B cell (primary cell): ENCODE measurements around the gene AKAP6. TPM values are rescaled to one million over a fixed set of nuclear protein-coding genes. Genes with fewer than 3 reads are reported as not detected.

Experiments
- ATAC-seq: fragments of 200-7000 bp; cut with Tn5 transposase; one replicate; pipeline ENCODE4 v1.10.0; 2021; ENCODE audit warnings: low read depth, mild to moderate bottlenecking, moderate number of reproducible peaks, moderate library complexity
- CTCF ChIA-PET: fragments of 350-600 bp; sonication (Branson Sonifier 250); formaldehyde crosslinking; loops from one replicate; lab custom pipeline; 2021; ENCODE audit warnings: antibody characterized with exemption, inconsistent platforms; lab: Charles Lee
- POLR2A ChIA-PET: fragments of 350-600 bp; sonication (Branson Sonifier 250); formaldehyde crosslinking; loops from one replicate; lab custom pipeline; 2021; ENCODE audit warnings: antibody characterized with exemption; lab: Charles Lee
- DNase-seq: peaks from one replicate; pipeline ENCODE4 v3.0.0; 2013
- H2AFZ ChIP-seq: 2 replicates; pipeline ENCODE4 v1.6.1; 2012; ENCODE audit warnings: mild to moderate bottlenecking, low read depth, low read length; ENCODE audit not compliant: insufficient read depth, poor library complexity, severe bottlenecking
- H3K27ac ChIP-seq, 2 donors: 1 replicate in 1 of 2; 2 replicates in 1 of 2; pipeline ENCODE4 v1.5.1; 2012 to 2013; ENCODE audit warnings: low read length in 2 of 2, mild to moderate bottlenecking in 2 of 2, moderate library complexity in 1 of 2
- H3K27me3 ChIP-seq, 4 experiments: fragments of 200-600 bp in 1 of 4; sonication (generic) in 1 of 4; replicated peaks in 1 of 4; 1 replicate in 2 of 4; 2 replicates in 2 of 4; pipeline versions ENCODE4 v1.6.1 to v1.7.0; 2013 to 2016; ENCODE audit warnings: low read length in 3 of 4, mild to moderate bottlenecking in 2 of 4, mixed read lengths in 1 of 4, moderate library complexity in 1 of 4; ENCODE audit not compliant: insufficient read depth in 4 of 4, control insufficient read depth in 3 of 4; ENCODE audit errors: control extremely low read depth in 1 of 4
- H3K36me3 ChIP-seq, 2 experiments: replicated peaks in 1 of 2; 1 replicate in 1 of 2; 2 replicates in 1 of 2; pipeline versions ENCODE4 v1.6.1 to v1.7.1; 2013; ENCODE audit warnings: low read length in 1 of 2; ENCODE audit not compliant: insufficient read depth in 2 of 2, control insufficient read depth in 1 of 2; ENCODE audit errors: control extremely low read depth in 1 of 2, extremely low read depth in 1 of 2
- H3K4me1 ChIP-seq, 2 donors: fragments of 200-600 bp in 1 of 2; sonication (generic) in 1 of 2; 1 replicate in 1 of 2; 2 replicates in 1 of 2; pipeline versions ENCODE4 v1.5.1 to v1.6.1; 2013 to 2017; ENCODE audit warnings: low read length in 2 of 2; ENCODE audit not compliant: control insufficient read depth in 2 of 2, insufficient read depth in 2 of 2
- H3K4me2 ChIP-seq: replicated peaks from 2 replicates; pipeline ENCODE3; 2012; ENCODE audit warnings: mild to moderate bottlenecking, low read depth, low read length; ENCODE audit not compliant: poor library complexity, severe bottlenecking
- H3K4me3 ChIP-seq, 5 experiments: fragments of 200-600 bp in 1 of 5; sonication (generic) in 1 of 5; 1 replicate in 3 of 5; 2 replicates in 2 of 5; pipeline versions ENCODE4 v1.5.1 to v1.7.0; 2011 to 2016; ENCODE audit warnings: low read length in 4 of 5, mild to moderate bottlenecking in 4 of 5, low read depth in 2 of 5, control low read depth in 1 of 5, moderate library complexity in 1 of 5; ENCODE audit not compliant: insufficient read depth in 1 of 5; ENCODE audit errors: control extremely low read depth in 1 of 5, extremely low read depth in 1 of 5
- H3K79me2 ChIP-seq: fragments of 200-600 bp; sonication (generic); one replicate; pipeline ENCODE4 v1.6.0; 2016; ENCODE audit warnings: low read length; ENCODE audit not compliant: control insufficient read depth, insufficient read depth
- H3K9ac ChIP-seq: fragments of 200-600 bp; sonication (generic); 2 replicates; pipeline ENCODE4 v1.6.1; 2017; ENCODE audit warnings: mild to moderate bottlenecking, low read length, moderate library complexity
- H3K9me3 ChIP-seq, 3 donors: one replicate each; pipeline versions ENCODE4 v1.6.1 to v1.7.1; 2013; ENCODE audit warnings: low read length in 2 of 3; ENCODE audit not compliant: control insufficient read depth in 2 of 3, insufficient read depth in 1 of 3; ENCODE audit errors: control extremely low read depth in 1 of 3
- H4K20me1 ChIP-seq: 2 replicates; pipeline ENCODE4 v1.6.0; 2012; ENCODE audit warnings: mild to moderate bottlenecking, low read length; ENCODE audit not compliant: insufficient read depth, control insufficient read depth, poor library complexity, severe bottlenecking
- H3K27ac Mint-ChIP-seq: one replicate; pipeline ENCODE4 v1.8.0; 2021; ENCODE audit warnings: mixed read lengths
- H3K27me3 Mint-ChIP-seq: one replicate; pipeline ENCODE4 v1.8.0; 2021; ENCODE audit warnings: mixed read lengths
- H3K4me1 Mint-ChIP-seq: one replicate; pipeline ENCODE4 v1.8.0; 2021; ENCODE audit warnings: mixed read lengths
- H3K4me3 Mint-ChIP-seq: one replicate; pipeline ENCODE4 v1.8.0; 2021; ENCODE audit warnings: mixed read lengths
- H3K9me3 Mint-ChIP-seq: one replicate; pipeline ENCODE4 v1.8.0; 2022; ENCODE audit warnings: mixed read lengths; ENCODE audit not compliant: insufficient read depth
- CTCF ChIP-seq: fragments of 200-600 bp; IDR thresholded peaks from one replicate; pipeline ENCODE4 v1.8.0; 2022; ENCODE audit warnings: antibody characterized with exemption, mild to moderate bottlenecking
- EZH2 ChIP-seq: IDR thresholded peaks from 2 replicates; pipeline ENCODE4 v1.6.1; 2012; ENCODE audit warnings: borderline replicate concordance, low read depth, mild to moderate bottlenecking, moderate library complexity, low read length; ENCODE audit not compliant: insufficient read depth, poor library complexity, severe bottlenecking
- WGBS: methylation state at CpG from one replicate; pipeline ENCODE4 v1.1.5; 2013; ENCODE audit warnings: missing lambda C conversion rate; ENCODE audit not compliant: insufficient coverage; 5-methylcytosine and 5-hydroxymethylcytosine counted together
- intact Hi-C: fragments of 100-400 bp; cut with micrococcal nuclease; formaldehyde crosslinking; loops from one replicate; pipeline ENCODE4 v1.10.0; 2022
- polyA plus RNA-seq: library from polyadenylated mRNA; depleted of rRNA; stranded (reverse); fragments of >200 nt; gene quantifications from 2 replicates; pipeline ENCODE4 v1.2.3, GENCODE V29; 2012
- total RNA-seq, 2 donors: library from RNA; stranded (reverse); fragments of 120-200 nt in 1 of 2; gene quantifications; 1 replicate in 1 of 2; 2 replicates in 1 of 2; pipeline versions ENCODE4 v1.2.3 to v1.2.4, GENCODE V29; 2013 to 2022

AKAP6 gene
- total and polyA plus RNA-seq, 2 donors (not counting 1 experiment from before 2014, with no cell fraction given) = 1.4 to 2.8 TPM

- H3K4me1 ChIP-seq = no peaks in the 10 kb centered on the region
- intact Hi-C loops = no loop called here
- no peaks in the 10 kb centered on the region for H3K79me2 ChIP-seq
- H3K27ac ChIP-seq = no peak overlapping the region
- Mint-ChIP-seq H3K27me3 (peaks cover 2% of the 10 kb centered on the region), H3K9me3 (peaks cover 2% of the 10 kb centered on the region), H3K4me1 (no peaks in the 10 kb centered on the region), H3K4me3 (no peak overlapping the region), H3K27ac (no peak overlapping the region)
- H2AFZ ChIP-seq = no peak overlapping the region
- peaks cover 0 to 1% (median 1%) of the 10 kb centered on the region in 3 donors for H3K9me3 ChIP-seq
- ATAC-seq = no peak
- no peaks in the 10 kb centered on the region for H3K27me3 ChIP-seq
- no peak for TF ChIP-seq CTCF
- TF ChIP-seq EZH2 = no peak
- no peaks in the 10 kb centered on the region for H3K36me3 ChIP-seq
- WGBS = 92% methylated on average over 2 of the region's 4 CpGs
- no peak overlapping the region for H3K9ac ChIP-seq
- no peak overlapping the region for H3K4me3 ChIP-seq
- ChIA-PET CTCF (no interaction called here), POLR2A (no interaction called here)
- no peak overlapping the region for H3K4me2 ChIP-seq
- H4K20me1 ChIP-seq = no peaks in the 10 kb centered on the region
- no peak for DNase-seq
Observed at GRCh38 chr14:32417956-32418552, 89.0 kb downstream of the AKAP6 start.

- H3K4me3 Mint-ChIP-seq = no peak overlapping the region
- peaks cover 2% of the 10 kb centered on the region for H3K9me3 Mint-ChIP-seq
- no peaks in the 10 kb centered on the region for H4K20me1 ChIP-seq
- no peak overlapping the region for H3K4me3 ChIP-seq
- H3K4me2 ChIP-seq = no peak overlapping the region
- H3K27ac ChIP-seq = no peak overlapping the region
- DNase-seq (no peak), ATAC-seq (no peak)
- CTCF ChIA-PET = no interaction called here
- WGBS = no CpG with 5 or more reads among the region's 1 CpG
- H3K9ac ChIP-seq = no peak overlapping the region
- no peaks in the 10 kb centered on the region for H3K4me1 Mint-ChIP-seq
- no peaks in the 10 kb centered on the region for H3K79me2 ChIP-seq
- no peak overlapping the region for H2AFZ ChIP-seq
- TF ChIP-seq CTCF = no peak
- no peak for TF ChIP-seq EZH2
- H3K27me3 Mint-ChIP-seq = peaks cover 2% of the 10 kb centered on the region
- intact Hi-C loops = no loop called here
- H3K9me3 ChIP-seq = peaks cover 0 to 3% (median 3%) of the 10 kb centered on the region in 3 donors
- no peaks in the 10 kb centered on the region for H3K4me1 ChIP-seq
- POLR2A ChIA-PET = no interaction called here
- no peak overlapping the region for H3K27ac Mint-ChIP-seq
- H3K36me3 ChIP-seq = no peaks in the 10 kb centered on the region
- no peaks in the 10 kb centered on the region for H3K27me3 ChIP-seq
Observed at GRCh38 chr14:32419429-32419828, 90.3 kb downstream of the AKAP6 start.
